NCI-H524 treated with DMSO at 0.1 percent for 48 hours (cell line): Measurements from ENCODE around the gene RCSD1.
"Not testable (repeated sequence)": the region's sequence is repeated elsewhere in the genome, so short reads cannot be mapped to it uniquely, and the experiment has no call there.

ENCODE experiments used
- DNase-seq: peaks from one replicate; lab custom pipeline; 2025; lab: John Stamatoyannopoulos, UW

RCSD1 gene

GRCh38 chr1:167716000-167716271 is 85.9 kb downstream of the RCSD1 start:
- DNase-seq = no peak

- DNase-seq = no peak
Observed at GRCh38 chr1:167717351-167717750, 87.3 kb downstream of the RCSD1 start.

DNA sequence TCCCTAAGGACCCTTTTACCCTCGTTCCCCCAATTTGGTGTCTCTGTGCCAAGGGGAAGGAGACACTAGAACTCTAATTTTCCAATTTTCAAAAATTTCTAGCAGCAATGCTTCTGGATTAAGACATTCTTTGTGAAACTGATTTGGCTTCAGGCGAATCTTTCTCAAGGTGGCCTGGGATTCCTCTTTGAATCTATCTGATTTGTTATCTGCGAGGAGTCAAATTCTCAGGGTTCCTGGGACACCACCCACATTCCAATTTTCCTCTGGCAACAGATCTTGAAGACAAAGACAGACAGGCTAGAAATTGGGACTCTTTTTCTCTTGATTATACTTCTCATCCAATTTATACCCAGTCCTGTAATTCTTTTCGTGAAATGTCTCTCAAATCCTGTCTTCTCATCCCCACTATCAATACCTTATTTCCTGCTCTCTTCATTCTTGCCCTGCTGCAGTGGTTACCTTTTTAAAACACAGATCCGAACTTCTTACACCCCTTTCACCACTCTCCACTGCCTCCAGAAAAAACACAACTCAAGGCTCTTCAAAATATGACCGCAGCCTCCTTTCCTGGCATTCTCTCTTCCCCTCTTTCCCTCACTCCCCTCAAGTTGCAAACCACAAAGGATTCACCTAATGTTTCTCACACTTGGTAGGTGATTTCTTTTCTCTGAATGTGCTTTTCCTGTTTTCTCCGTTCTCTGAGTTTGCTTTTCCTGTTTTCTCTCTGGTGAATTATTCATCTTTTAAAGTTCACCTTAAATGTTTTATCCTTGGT is 89.1 kb downstream of the RCSD1 start:
- no peak for DNase-seq

DNA sequence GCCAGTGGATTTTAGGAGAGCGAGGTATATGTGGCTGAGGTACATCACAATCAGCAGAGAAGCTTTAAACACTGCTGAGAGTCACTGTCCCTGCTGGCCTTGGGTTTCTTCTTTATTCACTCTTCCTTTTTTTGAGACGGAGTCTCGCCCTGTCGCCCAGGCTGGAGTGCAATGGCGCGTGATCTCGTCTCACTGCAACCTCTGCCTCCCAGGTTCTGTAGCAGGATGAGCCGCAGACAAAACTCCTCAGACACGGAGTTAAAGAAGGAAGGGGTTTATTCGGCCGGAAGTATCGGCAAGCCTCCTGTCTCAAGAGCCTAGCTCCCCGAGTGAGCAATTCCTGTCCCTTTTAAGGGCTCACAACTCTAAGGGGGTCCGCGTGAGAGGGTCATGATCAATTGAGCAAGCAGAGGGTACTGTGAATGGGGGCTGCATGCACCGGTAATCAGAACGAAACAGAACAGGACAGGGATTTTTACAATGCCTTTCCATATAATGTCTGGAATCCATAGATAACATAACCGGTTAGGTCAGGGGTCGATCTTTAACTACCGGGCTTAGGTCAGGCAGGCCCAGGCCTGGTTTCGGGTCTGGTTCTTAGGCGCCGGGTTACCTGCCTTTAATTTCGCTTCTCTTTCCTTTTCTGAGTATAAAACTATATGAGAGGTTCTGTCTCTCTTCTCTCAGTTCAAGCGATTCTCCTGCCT is 89.8 kb downstream of the RCSD1 start:
- not testable (repeated sequence) for DNase-seq

DNA sequence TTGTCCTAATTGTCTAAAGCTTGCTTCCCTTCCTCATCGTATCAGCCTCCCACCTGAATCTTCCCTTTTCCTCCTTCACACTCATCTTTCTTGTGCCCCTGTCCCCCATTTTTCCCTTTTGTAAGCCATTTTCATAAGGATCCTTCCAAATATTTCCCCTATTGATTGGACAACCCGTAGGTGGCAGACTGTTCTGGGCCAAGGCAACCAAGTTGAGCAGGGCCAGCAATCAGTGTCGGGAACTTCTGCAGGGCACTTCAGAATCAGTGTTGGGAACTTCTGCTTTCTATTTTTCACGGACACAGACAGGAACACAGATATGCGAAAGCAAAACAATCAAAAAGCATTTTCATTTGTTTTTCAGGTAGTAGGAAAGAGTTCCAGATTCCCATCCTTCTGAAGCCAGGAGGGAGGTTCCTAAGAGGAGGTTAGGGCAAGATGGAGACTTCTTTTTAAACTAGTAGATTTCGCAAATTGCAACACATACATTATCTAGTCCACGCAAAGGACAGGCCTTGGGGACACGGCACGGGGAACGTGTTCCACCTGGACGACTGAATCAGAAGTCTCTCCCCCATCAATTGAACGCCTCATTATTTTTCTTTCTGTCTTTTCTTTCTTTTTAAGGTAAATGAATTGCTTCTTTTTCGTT is 91.1 kb downstream of the RCSD1 start:
- DNase-seq = no peak

- DNase-seq = no peak
Observed at GRCh38 chr1:167721617-167722151, 91.7 kb downstream of the RCSD1 start, which contains the start of gene MPZL1. Gene MPZL1, plus strand, starts transcription at chr1:167721982. Its CDS starts 170 bp downstream, at chr1:167722152.

GRCh38 chr1:167722152-167722869 is 92.3 kb downstream of the RCSD1 start:
- no peak for DNase-seq

DNA sequence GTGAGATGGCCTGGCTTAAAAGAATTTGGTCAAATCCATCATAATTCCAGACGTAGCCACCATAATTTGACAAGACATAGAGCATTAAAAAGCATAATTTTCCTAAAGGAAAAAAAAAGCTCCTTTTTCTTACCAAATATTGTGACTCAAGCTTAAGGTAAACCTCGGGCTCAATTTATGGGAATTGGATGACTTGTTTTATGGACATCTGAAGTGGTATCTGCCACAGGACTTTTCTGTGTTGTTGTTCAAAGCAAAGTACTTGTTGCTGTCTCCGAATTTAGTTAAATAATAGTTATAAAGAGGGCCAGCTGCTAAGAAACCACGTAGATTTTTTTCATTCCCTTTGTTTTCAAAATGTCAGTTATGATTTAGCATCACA is 92.8 kb downstream of the RCSD1 start:
- no peak for DNase-seq

DNA sequence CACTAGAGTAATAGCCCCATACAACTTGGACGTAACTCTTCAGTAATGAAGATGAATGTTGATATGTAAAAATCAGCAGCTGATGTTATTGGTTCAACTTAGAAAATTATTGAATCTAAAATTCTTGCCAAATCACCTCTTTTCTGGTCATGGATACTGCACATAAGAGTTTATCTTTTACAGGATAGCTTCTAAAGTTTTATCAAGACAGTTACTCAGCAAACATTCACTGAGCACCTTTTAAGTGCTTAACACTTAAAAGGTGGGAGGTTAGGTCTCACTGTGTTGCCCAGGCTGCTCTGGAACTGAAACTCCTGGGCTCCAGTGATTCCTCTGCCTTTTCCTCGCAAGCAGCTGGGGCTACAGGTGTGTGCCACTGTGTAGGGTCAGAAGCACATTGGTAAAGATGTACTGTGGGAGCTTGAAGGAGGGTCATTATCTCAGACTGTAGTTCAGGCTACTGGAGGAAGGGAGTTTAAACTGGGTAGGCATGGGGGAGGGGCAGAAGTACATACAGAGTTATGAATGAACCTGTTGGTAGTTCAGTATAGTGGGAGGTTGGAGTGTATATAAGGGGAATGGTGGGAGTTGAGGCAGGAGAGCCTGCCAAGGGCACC is 93.8 kb downstream of the RCSD1 start:
- no peak for DNase-seq

DNA sequence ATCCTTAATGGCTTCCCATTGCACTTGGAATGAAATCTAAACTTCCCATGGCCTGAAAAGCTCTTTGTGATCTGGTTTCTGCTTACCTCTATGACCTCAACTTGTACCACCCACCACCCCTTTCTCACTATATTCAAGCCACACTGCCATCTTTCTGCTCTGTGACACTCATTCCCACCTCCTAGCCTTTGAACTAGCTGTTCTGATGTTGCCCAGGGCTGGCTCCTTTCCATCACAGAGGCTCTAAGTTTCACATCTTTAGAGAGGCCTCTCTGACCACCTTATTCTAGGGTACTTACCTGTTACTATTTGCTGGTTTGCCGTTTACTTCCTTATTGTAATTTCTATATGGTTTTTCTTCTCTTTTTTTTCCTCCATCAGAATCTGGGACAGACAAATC is 96.0 kb downstream of the RCSD1 start:
- DNase-seq = no peak

GRCh38 chr1:167728818-167729410 is 98.9 kb downstream of the RCSD1 start:
- no peak for DNase-seq

- no peak for DNase-seq
Observed at GRCh38 chr1:167734227-167734626, 104.2 kb downstream of the RCSD1 start.

DNA sequence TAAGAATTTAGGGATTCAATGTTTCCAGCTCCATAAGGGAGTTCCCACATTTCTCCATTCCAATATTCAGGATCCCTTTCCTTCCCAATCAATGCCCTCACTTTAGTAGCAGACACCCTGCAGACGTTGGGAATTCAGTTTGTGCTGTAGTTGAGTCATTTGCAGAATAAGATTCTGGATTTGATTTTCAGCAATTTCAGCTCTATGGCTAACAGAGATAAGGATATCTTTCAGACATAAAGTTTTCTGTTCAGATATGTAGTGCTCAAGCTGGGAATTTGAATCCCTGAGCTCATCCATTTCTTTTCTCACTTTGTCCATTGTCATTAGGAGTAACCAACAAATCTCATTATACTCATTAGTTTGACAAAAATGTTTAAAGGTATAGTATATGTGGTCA is 104.8 kb downstream of the RCSD1 start:
- no peak for DNase-seq

DNA sequence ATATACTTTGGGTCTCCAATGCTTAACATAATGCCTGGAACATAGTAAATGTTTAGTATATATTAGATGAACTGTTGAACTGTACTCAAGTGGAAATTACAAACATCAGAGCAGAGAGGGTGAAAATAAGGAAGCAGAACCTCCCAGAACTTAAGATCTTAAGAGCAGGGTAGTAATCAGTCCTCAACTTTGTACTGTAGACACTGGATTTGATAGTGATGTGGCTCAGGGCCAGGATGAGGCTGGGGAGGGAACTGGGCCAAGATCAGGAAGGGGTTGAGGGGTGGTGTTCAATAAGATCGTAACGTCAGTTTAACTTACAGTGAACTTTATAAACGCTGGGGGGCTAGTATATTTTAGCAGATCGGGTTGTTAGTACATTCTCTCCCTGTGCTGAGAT is 107.1 kb downstream of the RCSD1 start:
- no peak for DNase-seq

DNA sequence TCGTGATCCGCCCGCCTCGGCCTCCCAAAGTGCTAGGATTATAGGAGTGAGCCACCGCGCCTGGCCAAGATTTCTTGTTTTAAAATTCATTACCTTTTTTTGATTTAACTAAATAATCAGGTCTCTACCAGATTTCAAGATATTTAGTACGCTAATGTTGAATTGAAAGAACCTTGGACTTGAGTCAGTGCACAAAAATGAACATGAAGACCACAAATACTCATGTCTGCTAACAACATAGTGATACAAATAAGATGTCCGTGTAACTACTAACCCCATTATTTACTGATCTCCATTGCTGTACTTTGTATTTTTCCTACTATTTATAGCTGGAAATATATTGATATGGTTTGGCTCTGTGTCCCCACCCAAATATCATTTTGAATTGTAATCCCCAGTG is 108.1 kb downstream of the RCSD1 start:
- DNase-seq = no peak

GRCh38 chr1:167739752-167740151 is 109.7 kb downstream of the RCSD1 start:
- DNase-seq = no peak

GRCh38 chr1:167741103-167741502 is 111.1 kb downstream of the RCSD1 start:
- not testable (repeated sequence) for DNase-seq

GRCh38 chr1:167742392-167743057 is 112.5 kb downstream of the RCSD1 start:
- not testable (repeated sequence) for DNase-seq

- DNase-seq = no peak
Observed at GRCh38 chr1:167744901-167745300, 114.9 kb downstream of the RCSD1 start.

DNA sequence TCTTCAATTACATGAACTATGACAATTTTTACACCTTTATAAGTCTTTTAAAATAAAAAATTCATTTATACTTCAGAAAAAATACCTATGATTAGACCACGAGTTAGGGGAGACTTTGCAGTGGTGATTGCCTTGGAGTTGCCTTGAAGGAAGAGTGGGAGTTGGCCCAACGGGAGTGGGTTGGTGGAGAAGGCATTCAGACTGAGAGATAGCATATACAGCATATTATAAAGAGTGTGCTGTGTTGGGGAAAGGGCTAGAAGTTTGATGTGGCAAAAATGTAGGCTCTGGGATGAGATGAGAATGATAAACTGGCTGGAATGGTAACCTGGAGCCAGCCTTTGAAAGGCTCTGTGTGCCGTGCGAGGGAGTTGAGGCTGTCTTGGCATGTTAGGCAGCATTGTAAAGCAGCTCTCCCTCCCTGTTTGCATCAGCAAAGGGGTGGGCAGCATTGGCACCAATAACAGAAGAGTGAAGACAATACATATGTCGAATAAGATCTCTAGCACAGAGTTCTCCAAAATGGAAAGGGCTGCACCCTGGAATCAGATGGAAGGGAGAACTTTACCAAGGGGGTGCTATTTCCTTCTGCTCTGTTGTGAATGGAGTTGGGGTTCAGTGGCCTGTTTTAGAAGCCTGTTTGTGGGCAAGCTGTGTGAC is 116.1 kb downstream of the RCSD1 start:
- DNase-seq = no peak
